HCT116 (cell line): ENCODE data around the gene ELMOD3. TPM values are rescaled to one million over a fixed set of nuclear protein-coding genes. Genes with fewer than 3 reads are reported as not detected.

Experiments used
- CEBPB ChIP-seq: IDR thresholded peaks from 2 replicates; pipeline ENCODE4 v1.6.1; 2012; ENCODE audit warnings: low read depth
- EGR1 ChIP-seq: IDR thresholded peaks from 2 replicates; pipeline ENCODE4 v1.6.1; 2012; ENCODE audit warnings: low read depth
- FOSL1 ChIP-seq: IDR thresholded peaks from 2 replicates; pipeline ENCODE4 v1.6.1; 2012; ENCODE audit warnings: low read depth
- POLR2A ChIP-seq: IDR thresholded peaks from 2 replicates; pipeline ENCODE4 v1.7.0; 2011; ENCODE audit warnings: borderline replicate concordance; ENCODE audit not compliant: insufficient read depth, insufficient read length; ENCODE audit errors: extremely low read depth
- total RNA-seq: library from RNA; stranded (reverse); gene quantifications from one replicate; pipeline ENCODE4 v1.2.1, GENCODE V29; 2021; ENCODE audit not compliant: unreplicated experiment
- TF ChIP-seq, protein P1 (sequence below): IDR thresholded peaks from 2 replicates; pipeline ENCODE4 v1.6.1; 2012; ENCODE audit warnings: low read depth

Gene ELMOD3
- total RNA-seq, 1 experiment from 2014 or later = 9.2 TPM

DNA sequence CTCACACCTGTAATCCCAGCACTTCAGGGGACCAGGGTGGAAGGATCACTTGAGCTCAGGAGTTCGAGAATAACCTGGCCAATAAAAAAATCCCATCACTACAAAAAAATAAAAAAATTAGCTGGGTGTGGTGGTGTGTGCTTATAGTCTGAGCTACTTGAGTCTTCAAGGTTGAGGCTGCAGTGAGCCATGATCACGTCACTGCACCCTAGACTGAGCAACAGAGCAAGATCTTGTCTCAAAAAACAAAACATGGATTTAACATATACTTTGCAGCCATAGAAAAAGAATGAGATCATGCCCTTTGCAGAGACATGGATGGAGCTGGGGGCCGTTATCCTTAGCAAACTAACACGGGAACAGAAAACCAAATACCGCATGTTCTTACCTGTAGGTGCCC is 86.2 kb downstream of the ELMOD3 start (continued):
- TF ChIP-seq FOSL1 (no peak), EGR1 (no peak), POLR2A (no peak), CEBPB (no peak)
- TF ChIP-seq, protein P1, sequence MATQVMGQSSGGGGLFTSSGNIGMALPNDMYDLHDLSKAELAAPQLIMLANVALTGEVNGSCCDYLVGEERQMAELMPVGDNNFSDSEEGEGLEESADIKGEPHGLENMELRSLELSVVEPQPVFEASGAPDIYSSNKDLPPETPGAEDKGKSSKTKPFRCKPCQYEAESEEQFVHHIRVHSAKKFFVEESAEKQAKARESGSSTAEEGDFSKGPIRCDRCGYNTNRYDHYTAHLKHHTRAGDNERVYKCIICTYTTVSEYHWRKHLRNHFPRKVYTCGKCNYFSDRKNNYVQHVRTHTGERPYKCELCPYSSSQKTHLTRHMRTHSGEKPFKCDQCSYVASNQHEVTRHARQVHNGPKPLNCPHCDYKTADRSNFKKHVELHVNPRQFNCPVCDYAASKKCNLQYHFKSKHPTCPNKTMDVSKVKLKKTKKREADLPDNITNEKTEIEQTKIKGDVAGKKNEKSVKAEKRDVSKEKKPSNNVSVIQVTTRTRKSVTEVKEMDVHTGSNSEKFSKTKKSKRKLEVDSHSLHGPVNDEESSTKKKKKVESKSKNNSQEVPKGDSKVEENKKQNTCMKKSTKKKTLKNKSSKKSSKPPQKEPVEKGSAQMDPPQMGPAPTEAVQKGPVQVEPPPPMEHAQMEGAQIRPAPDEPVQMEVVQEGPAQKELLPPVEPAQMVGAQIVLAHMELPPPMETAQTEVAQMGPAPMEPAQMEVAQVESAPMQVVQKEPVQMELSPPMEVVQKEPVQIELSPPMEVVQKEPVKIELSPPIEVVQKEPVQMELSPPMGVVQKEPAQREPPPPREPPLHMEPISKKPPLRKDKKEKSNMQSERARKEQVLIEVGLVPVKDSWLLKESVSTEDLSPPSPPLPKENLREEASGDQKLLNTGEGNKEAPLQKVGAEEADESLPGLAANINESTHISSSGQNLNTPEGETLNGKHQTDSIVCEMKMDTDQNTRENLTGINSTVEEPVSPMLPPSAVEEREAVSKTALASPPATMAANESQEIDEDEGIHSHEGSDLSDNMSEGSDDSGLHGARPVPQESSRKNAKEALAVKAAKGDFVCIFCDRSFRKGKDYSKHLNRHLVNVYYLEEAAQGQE = no peak
- TF ChIP-seq, all 23 proteins: peak for 0

Other genes with a start within 250 kb of the ELMOD3 start
- 10.3 TPM for gene TCF7L1, start 221.4 kb upstream of the ELMOD3 start, total RNA-seq
- 43.2 TPM for gene TGOLN2, start 26.8 kb upstream of the ELMOD3 start, total RNA-seq
- gene RETSAT, start 241 bp upstream of the ELMOD3 start, total RNA-seq = 59.7 TPM
- gene CAPG, start 55.6 kb downstream of the ELMOD3 start, total RNA-seq = 223 TPM
- gene SH2D6, start 63.9 kb downstream of the ELMOD3 start, total RNA-seq = 2.7 TPM
- 444 TPM for gene MAT2A, start 184.4 kb downstream of the ELMOD3 start, total RNA-seq
- gene GGCX, start 206.7 kb downstream of the ELMOD3 start, total RNA-seq = 43.5 TPM
- gene VAMP8, start 222.8 kb downstream of the ELMOD3 start, total RNA-seq = 52.6 TPM
- 1.9 TPM for gene VAMP5, start 229.7 kb downstream of the ELMOD3 start, total RNA-seq
- 77.5 TPM for gene RNF181, start 241.0 kb downstream of the ELMOD3 start, total RNA-seq
- gene TMEM150A, start 247.9 kb downstream of the ELMOD3 start, total RNA-seq = 9.9 TPM